Thoracic aorta (tissue), 2 donors: ENCODE measurements around the gene HCN2. TPM values are rescaled to one million over a fixed set of nuclear protein-coding genes. Genes with fewer than 3 reads are reported as not detected.
A peak's percentile ranks its signal among the peaks of the same experiment; 100 is the strongest.

ENCODE experiments used
- ATAC-seq: fragments of 150-250 bp; one replicate; pipeline ENCODE4 v1.8.0; 2017; ENCODE audit warnings: low read depth; ENCODE audit not compliant: insufficient number of reproducible peaks, low FRiP score
- DNase-seq: peaks from one replicate; pipeline ENCODE4 v3.0.0-alpha.2; 2020; ENCODE audit warnings: low spot score
- H3K27ac ChIP-seq, 2 donors: fragments of 200-600 bp; sonication (generic); 1 replicate in 1 of 2; 2 replicates in 1 of 2; pipeline ENCODE4 v1.5.1; 2016; ENCODE audit warnings: mild to moderate bottlenecking in 2 of 2, moderate library complexity in 2 of 2
- H3K27me3 ChIP-seq: fragments of 200-600 bp; sonication (generic); replicated peaks from 2 replicates; pipeline ENCODE4 v1.6.0; 2016; ENCODE audit warnings: mild to moderate bottlenecking; ENCODE audit not compliant: insufficient read depth
- H3K36me3 ChIP-seq: fragments of 200-600 bp; sonication (generic); one replicate; pipeline ENCODE4 v1.5.1; 2016
- H3K4me1 ChIP-seq, 2 donors: fragments of 200-600 bp; sonication (generic); 1 replicate in 1 of 2; 2 replicates in 1 of 2; pipeline versions ENCODE4 v1.5.1 to v1.6.0; 2016; ENCODE audit warnings: low read depth in 2 of 2, mild to moderate bottlenecking in 1 of 2; ENCODE audit not compliant: control insufficient read depth in 1 of 2
- H3K4me3 ChIP-seq: fragments of 200-600 bp; sonication (generic); 2 replicates; pipeline ENCODE4 v1.5.1; 2016; ENCODE audit warnings: mild to moderate bottlenecking
- H3K9me3 ChIP-seq: fragments of 200-600 bp; sonication (generic); 2 replicates; pipeline ENCODE4 v1.5.1; 2016
- CTCF ChIP-seq: fragments of 200-600 bp; sonication (generic); IDR thresholded peaks from one replicate; pipeline ENCODE4 v1.5.1; 2019; ENCODE audit warnings: antibody characterized with exemption
- total RNA-seq, 2 donors: library from RNA; depleted of rRNA; stranded (reverse); fragments of >200 nt; gene quantifications; one replicate each; pipeline versions ENCODE4 v1.1.0 to v1.2.3, GENCODE V29; 2016

Gene HCN2
- total RNA-seq, 2 donors from 2014 or later = not detected

DNA sequence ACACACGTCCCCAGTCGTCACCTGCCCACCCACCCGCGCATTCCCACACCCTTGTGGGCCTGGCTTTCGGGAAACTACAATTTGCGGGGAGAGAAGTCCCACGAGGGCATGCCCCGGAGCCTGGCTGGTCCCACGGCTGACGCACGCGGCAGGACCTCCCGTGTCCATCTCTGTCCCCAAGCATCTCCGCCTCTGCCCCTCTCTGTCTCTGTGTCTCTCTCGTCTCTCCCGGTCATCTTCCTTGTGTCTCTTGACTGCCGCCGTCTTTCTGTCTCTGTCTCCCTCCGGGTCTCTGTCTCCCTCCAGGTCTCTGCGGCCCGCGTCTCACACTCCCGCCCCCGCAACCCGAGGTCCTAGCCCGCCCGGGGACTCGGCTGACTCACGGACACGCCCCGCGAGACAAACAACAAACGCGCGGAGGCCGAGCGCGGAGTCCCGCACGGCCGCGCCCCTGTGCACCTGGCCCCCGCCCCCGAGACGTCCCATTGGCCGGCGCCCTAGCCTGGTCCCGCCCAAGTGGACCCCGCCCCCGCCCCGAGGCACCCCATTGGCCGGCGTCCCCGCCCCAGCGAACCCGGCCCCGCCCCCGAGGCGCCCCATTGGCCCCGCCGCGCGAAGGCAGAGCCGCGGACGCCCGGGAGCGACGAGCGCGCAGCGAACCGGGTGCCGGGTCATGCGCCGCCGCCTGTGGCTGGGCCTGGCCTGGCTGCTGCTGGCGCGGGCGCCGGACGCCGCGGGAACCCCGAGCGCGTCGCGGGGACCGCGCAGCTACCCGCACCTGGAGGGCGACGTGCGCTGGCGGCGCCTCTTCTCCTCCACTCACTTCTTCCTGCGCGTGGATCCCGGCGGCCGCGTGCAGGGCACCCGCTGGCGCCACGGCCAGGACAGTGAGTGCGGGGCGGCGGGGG is 49.8 kb downstream of the HCN2 start, which contains the start of gene FGF22:
Gene FGF22 (plus strand): TSS at position 627 of the 908 bp plus-strand sequence. CDS start 47 bp downstream, at position 674.
- H3K9me3 ChIP-seq = no peaks in the 10 kb centered on the region
- peak; percentile 80 for DNase-seq
- H3K36me3 ChIP-seq = no peaks in the 10 kb centered on the region
- peak within 1 kb of the TSS in 1 of 2 donors; percentile 34 for H3K27ac ChIP-seq
- peak; percentile 74 for ATAC-seq
- H3K4me1 ChIP-seq = peaks cover 4 to 8% of the 10 kb centered on the region in 2 donors
- H3K27me3 ChIP-seq = no peaks in the 10 kb centered on the region
- no peak for TF ChIP-seq CTCF
- H3K4me3 ChIP-seq = peak within 1 kb of the TSS; percentile 80

DNA sequence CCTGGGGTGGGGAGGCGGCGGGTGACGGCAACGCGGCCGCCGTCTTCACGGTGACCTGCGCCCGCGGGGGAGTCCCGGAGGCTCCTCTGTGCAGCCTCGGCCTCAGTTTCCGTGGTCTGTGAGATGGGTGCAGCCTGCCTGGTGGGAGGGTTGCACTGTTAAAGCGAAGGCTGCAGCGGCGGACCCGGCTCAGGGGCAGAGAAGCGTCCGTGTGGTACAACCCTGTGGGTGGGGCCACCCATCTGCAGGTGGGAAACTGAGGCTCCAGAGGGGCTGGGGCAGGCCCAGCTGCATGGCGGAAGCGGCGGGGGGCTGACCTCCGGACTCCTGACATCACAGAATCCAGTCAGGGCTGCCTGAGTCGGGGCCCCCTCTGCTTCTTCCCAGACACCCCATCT is 50.5 kb downstream of the HCN2 start:
- TF ChIP-seq CTCF = no peak
- H3K27ac ChIP-seq = no peak overlapping the region

GRCh38 chr19:640606-641189 is 51.0 kb downstream of the HCN2 start:
- no peak overlapping the region for H3K27ac ChIP-seq
- no peak overlapping the region for H3K4me3 ChIP-seq

More for the DNA sequence above, 50.5 kb downstream of the HCN2 start:
- no peak for ATAC-seq
- Histone ChIP-seq H3K4me3 (peak overlapping the region; percentile 80), H3K9me3 (no peaks in the 10 kb centered on the region), H3K27me3 (no peaks in the 10 kb centered on the region), H3K36me3 (no peaks in the 10 kb centered on the region), H3K4me1 (peaks cover 4 to 8% of the 10 kb centered on the region in 2 donors)
- no peak for DNase-seq

GRCh38 chr19:641702-642101 is 52.0 kb downstream of the HCN2 start:
- Histone ChIP-seq H3K9me3 (no peaks in the 10 kb centered on the region), H3K4me1 (peaks cover 4 to 8% of the 10 kb centered on the region in 2 donors), H3K27ac (no peak overlapping the region), H3K27me3 (no peaks in the 10 kb centered on the region), H3K36me3 (peaks cover 6% of the 10 kb centered on the region), H3K4me3 (no peak overlapping the region)
- no peak for TF ChIP-seq CTCF
- ATAC-seq (no peak), DNase-seq (no peak)

More at GRCh38 chr19:640606-641189, 51.0 kb downstream of the HCN2 start:
- DNase-seq (no peak), ATAC-seq (no peak)
- Histone ChIP-seq H3K27me3 (no peaks in the 10 kb centered on the region), H3K4me1 (peaks cover 4 to 8% of the 10 kb centered on the region in 2 donors), H3K9me3 (no peaks in the 10 kb centered on the region), H3K36me3 (no peaks in the 10 kb centered on the region)
- TF ChIP-seq CTCF = no peak
